ENCODE data around the gene FOXA3.
A peak's percentile ranks its signal among the peaks of the same experiment; 100 is the strongest.

DNA sequence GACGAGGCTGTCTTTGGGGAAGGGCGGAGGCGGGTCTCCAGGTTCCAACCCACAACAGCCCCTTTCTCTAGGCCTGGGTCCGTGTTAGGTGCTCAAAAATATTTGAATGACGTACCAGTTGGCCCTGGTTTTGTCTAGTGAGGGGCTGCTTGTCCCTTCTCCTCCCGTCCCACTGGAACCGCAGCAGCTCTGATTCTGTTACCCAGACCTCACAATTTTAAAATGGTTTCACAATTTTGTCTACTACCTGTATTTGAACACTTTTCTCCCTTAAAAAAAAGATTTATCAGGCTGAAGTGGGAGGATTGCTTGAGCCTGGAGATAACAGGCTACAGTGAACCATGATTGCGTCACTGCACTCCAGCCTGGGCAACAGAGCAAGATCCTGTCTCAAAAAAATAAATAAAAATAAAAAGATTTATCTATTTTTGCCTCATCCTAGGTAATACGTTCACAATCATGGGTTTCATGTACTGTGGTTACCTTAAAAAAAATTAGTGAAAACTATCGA, 23.1 kb downstream of the FOXA3 start:
- no peak for TF ChIP-seq POLR2A (IDR thresholded peaks at IDR 0.05; ENCODE audit: low read length)
- no peak for TF ChIP-seq PHF8 (IDR thresholded peaks at IDR 0.05; ENCODE audit: borderline replicate concordance, low read depth)
- TF ChIP-seq SREBF2 (IDR thresholded peaks at IDR 0.05): no peak
- TF ChIP-seq CTCF (IDR thresholded peaks at IDR 0.05): no peak
- no peak for TF ChIP-seq MYC (IDR thresholded peaks at IDR 0.05; ENCODE audit: borderline replicate concordance, low read length)
- TF ChIP-seq JUNB (IDR thresholded peaks at IDR 0.05): no peak
- no peak for TF ChIP-seq USF2 (IDR thresholded peaks at IDR 0.05)
- no peak for TF ChIP-seq RAD21 (conservative IDR thresholded peaks at IDR 0.05 in 1 of 2, IDR thresholded peaks at IDR 0.05 in 1 of 2)
- TF ChIP-seq, protein P1, sequence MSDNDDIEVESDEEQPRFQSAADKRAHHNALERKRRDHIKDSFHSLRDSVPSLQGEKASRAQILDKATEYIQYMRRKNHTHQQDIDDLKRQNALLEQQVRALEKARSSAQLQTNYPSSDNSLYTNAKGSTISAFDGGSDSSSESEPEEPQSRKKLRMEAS (IDR thresholded peaks at IDR 0.05): no peak; the same call in 1 of the 2 replicates
- TF ChIP-seq CEBPB (IDR thresholded peaks at IDR 0.05): peak; percentile 23 to 75; a peak in 3 of 4 replicates
- TF ChIP-seq CHD4 (IDR thresholded peaks at IDR 0.05; ENCODE audit: borderline replicate concordance): no peak
- TF ChIP-seq MAZ (IDR thresholded peaks at IDR 0.05; ENCODE audit: borderline replicate concordance, low read depth, low read length): no peak
